GM19351 (cell line): ENCODE results near the gene FAM20A.

Experiments used
- ATAC-seq: cut with Tn5 transposase; IDR thresholded peaks from one replicate; pipeline ENCODE4 v1.9.1; 2021; ENCODE audit warnings: mild to moderate bottlenecking, moderate library complexity; ENCODE audit not compliant: unreplicated experiment

FAM20A gene

GRCh38 chr17:68600931-68601564, at the start of gene FAM20A:
FAM20A (minus strand) TSS chr17:68601367; CDS start chr17:68600666, 701 bp downstream.
- ATAC-seq: no peak

GRCh38 chr17:68649324-68649723, 48.2 kb upstream of the FAM20A start:
- ATAC-seq: no peak

GRCh38 chr17:68646626-68647526, 45.7 kb upstream of the FAM20A start:
- ATAC-seq: no peak

- no peak for ATAC-seq
Observed at GRCh38 chr17:68642118-68642412, 40.9 kb upstream of the FAM20A start.

- no peak for ATAC-seq
Observed at GRCh38 chr17:68641276-68642117, 40.3 kb upstream of the FAM20A start.

- ATAC-seq: no peak
Observed at GRCh38 chr17:68640242-68640989, 39.2 kb upstream of the FAM20A start.

- no peak for ATAC-seq
Observed at GRCh38 chr17:68634345-68634876, 33.2 kb upstream of the FAM20A start.

- no peak for ATAC-seq
Observed at GRCh38 chr17:68628576-68628957, 27.4 kb upstream of the FAM20A start.

- no peak for ATAC-seq
Observed at GRCh38 chr17:68627956-68628575, 26.9 kb upstream of the FAM20A start.

- no peak for ATAC-seq
Observed at GRCh38 chr17:68624381-68624780, 23.2 kb upstream of the FAM20A start.

GRCh38 chr17:68623811-68624210, 22.6 kb upstream of the FAM20A start:
- no peak for ATAC-seq

GRCh38 chr17:68622423-68622822, 21.3 kb upstream of the FAM20A start:
- ATAC-seq: no peak

GRCh38 chr17:68621065-68621464, 19.9 kb upstream of the FAM20A start:
- ATAC-seq: no peak

GRCh38 chr17:68616334-68616733, 15.2 kb upstream of the FAM20A start:
- ATAC-seq: no peak

GRCh38 chr17:68614718-68615117, 13.6 kb upstream of the FAM20A start:
- no peak for ATAC-seq

GRCh38 chr17:68613739-68614298, 12.7 kb upstream of the FAM20A start:
- peak; percentile 76 for ATAC-seq

GRCh38 chr17:68612923-68613292, 11.7 kb upstream of the FAM20A start:
- ATAC-seq: no peak

GRCh38 chr17:68612209-68612922, 11.2 kb upstream of the FAM20A start:
- ATAC-seq: no peak
